ENCODE measurements around the gene MSI2. TPM values are rescaled to one million over a fixed set of nuclear protein-coding genes. Genes with fewer than 3 reads are reported as not detected.

The MSI2 gene
- total and polyA plus RNA-seq, 7 experiments from 2014 or later = 3.3 to 169 (median 125) TPM

DNA sequence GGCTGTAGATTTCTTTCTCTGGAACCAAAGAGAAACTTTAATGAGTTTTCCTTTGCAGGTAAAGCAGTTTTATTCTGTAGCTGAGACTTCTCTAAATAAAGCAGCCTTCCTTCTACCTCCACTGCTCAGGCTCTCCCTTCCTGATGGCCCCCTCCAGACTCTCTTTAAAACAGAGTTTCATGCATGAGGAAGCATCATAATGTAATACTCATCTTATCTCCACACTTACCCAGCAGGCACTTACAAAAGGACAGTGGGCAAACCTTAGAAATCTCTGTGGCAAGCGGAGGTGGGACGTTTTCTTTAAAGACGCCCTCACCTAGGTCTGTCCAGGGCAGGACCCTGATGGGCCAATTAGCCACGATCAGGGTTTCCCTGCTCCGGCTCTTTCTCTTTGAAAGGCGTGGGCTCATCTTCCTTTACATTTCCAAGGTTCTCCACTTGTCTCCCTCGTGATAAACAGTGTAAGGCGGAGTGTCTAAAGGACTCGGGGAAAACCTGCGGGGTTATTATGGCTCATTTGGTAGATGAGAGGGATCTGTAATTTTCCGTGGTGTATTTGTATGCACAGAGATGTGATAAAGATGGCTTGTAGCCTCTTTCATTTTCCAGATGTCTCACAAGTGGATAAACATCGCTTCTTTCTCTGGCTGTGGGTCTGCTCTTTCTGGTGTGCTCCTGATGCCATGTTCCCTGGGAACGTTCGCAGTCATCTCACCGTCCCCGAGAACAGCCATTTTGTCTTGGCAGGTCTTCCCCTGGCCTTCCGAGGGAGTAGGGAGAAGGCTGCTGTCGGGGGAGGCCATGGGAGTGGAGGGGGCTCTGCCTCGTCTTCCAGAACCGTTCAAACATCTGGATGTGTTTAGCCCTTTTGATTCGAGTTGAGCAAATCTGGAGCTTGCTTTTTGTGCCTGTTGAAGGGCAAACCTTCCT, 249.8 kb downstream of the MSI2 start:
- POLR2A ChIA-PET = interaction anchor here (0.7 kb wide), 1 partner anchor 221 kb away, joined by 3 read pairs; no protein-coding TSS in a partner anchor
- H3K36me3 Mint-ChIP-seq = peaks cover 0 to 12% (median 4%) of the 10 kb centered on the region in 5 donors
- Histone ChIP-seq H3K4me1 (ENCODE audit: control insufficient read depth in 2 of 2, insufficient read depth in 2 of 2, low read length in 2 of 2) (no peaks in the 10 kb centered on the region), H3K4me3 (ENCODE audit: low read length) (no peak overlapping the region), H3K27me3 (ENCODE audit: control insufficient read depth in 2 of 2, insufficient read depth in 2 of 2, low read length in 2 of 2) (no peaks in the 10 kb centered on the region), H3K36me3 (ENCODE audit: control insufficient read depth in 2 of 3, insufficient read depth in 3 of 3, low read length in 3 of 3) (no peaks in the 10 kb centered on the region), H3K9me3 (ENCODE audit: control insufficient read depth in 2 of 3, low read length in 3 of 3) (no peaks in the 10 kb centered on the region), H3K27ac (ENCODE audit: low read depth, low read length) (no peak overlapping the region)
- intact Hi-C loops (cut with micrococcal nuclease) = no loop called here
- H3K27ac Mint-ChIP-seq = no peak overlapping the region
- CTCF ChIA-PET = no interaction called here
- ATAC-seq (no peak), DNase-seq (no peak)
- no peaks in the 10 kb centered on the region for H3K9me3 Mint-ChIP-seq
- peaks cover 2 to 34% (median 19%) of the 10 kb centered on the region in 7 donors for H3K4me1 Mint-ChIP-seq
- no peaks in the 10 kb centered on the region for H3K27me3 Mint-ChIP-seq
- H3K4me3 Mint-ChIP-seq = no peak overlapping the region

DNA sequence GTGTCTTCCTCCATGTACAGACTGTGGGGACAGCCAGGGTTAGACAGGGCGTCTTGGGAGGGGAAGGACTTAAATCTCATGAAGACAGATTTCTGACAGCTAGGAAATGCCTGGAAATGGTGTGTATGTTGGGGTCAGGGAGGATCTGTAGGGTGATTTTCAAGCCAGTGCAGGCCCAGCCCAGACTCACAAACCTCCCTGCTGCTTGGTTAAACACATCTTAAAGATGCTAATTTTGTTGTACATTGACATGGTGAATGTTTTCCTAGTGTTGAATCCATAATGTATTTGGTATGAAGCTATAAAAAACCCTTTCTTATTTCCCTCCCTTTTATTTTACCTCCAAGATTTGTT, 250.4 kb downstream of the MSI2 start:
- peaks cover 0 to 13% (median 4%) of the 10 kb centered on the region in 5 donors for H3K36me3 Mint-ChIP-seq
- intact Hi-C loops (cut with micrococcal nuclease) = no loop called here
- Histone ChIP-seq H3K27ac (ENCODE audit: low read depth, low read length) (no peak overlapping the region), H3K9me3 (ENCODE audit: control insufficient read depth in 2 of 3, low read length in 3 of 3) (no peaks in the 10 kb centered on the region), H3K4me3 (ENCODE audit: low read length) (no peak overlapping the region), H3K36me3 (ENCODE audit: control insufficient read depth in 2 of 3, insufficient read depth in 3 of 3, low read length in 3 of 3) (no peaks in the 10 kb centered on the region), H3K27me3 (ENCODE audit: control insufficient read depth in 2 of 2, insufficient read depth in 2 of 2, low read length in 2 of 2) (no peaks in the 10 kb centered on the region), H3K4me1 (ENCODE audit: control insufficient read depth in 2 of 2, insufficient read depth in 2 of 2, low read length in 2 of 2) (no peaks in the 10 kb centered on the region)
- no peaks in the 10 kb centered on the region for H3K27me3 Mint-ChIP-seq
- ChIA-PET CTCF (no interaction called here), POLR2A (interaction anchor here (0.7 kb wide), 1 partner anchor 222 kb away, joined by 3 read pairs; no protein-coding TSS in a partner anchor)
- peaks cover 2 to 28% (median 21%) of the 10 kb centered on the region in 7 donors for H3K4me1 Mint-ChIP-seq
- no peaks in the 10 kb centered on the region for H3K9me3 Mint-ChIP-seq
- no peak overlapping the region for H3K4me3 Mint-ChIP-seq
- no peak overlapping the region for H3K27ac Mint-ChIP-seq
- DNase-seq = no peak
- ATAC-seq = no peak

GRCh38 chr17:57507828-57508227, 251.5 kb downstream of the MSI2 start:
- ChIA-PET POLR2A (no interaction called here), CTCF (no interaction called here)
- peaks cover 0 to 16% (median 4%) of the 10 kb centered on the region in 5 donors for H3K36me3 Mint-ChIP-seq
- H3K9me3 Mint-ChIP-seq = no peaks in the 10 kb centered on the region
- Histone ChIP-seq H3K36me3 (ENCODE audit: control insufficient read depth in 2 of 3, insufficient read depth in 3 of 3, low read length in 3 of 3) (no peaks in the 10 kb centered on the region), H3K27me3 (ENCODE audit: control insufficient read depth in 2 of 2, insufficient read depth in 2 of 2, low read length in 2 of 2) (no peaks in the 10 kb centered on the region), H3K4me1 (ENCODE audit: control insufficient read depth in 2 of 2, insufficient read depth in 2 of 2, low read length in 2 of 2) (no peaks in the 10 kb centered on the region), H3K27ac (ENCODE audit: low read depth, low read length) (no peak overlapping the region), H3K4me3 (ENCODE audit: low read length) (no peak overlapping the region), H3K9me3 (ENCODE audit: control insufficient read depth in 2 of 3, low read length in 3 of 3) (no peaks in the 10 kb centered on the region)
- H3K27me3 Mint-ChIP-seq = no peaks in the 10 kb centered on the region
- no peak overlapping the region for H3K27ac Mint-ChIP-seq
- intact Hi-C loops (cut with micrococcal nuclease) = no loop called here
- no peak for ATAC-seq
- no peak for DNase-seq
- peaks cover 2 to 33% (median 23%) of the 10 kb centered on the region in 7 donors for H3K4me1 Mint-ChIP-seq
- no peak overlapping the region for H3K4me3 Mint-ChIP-seq

DNA sequence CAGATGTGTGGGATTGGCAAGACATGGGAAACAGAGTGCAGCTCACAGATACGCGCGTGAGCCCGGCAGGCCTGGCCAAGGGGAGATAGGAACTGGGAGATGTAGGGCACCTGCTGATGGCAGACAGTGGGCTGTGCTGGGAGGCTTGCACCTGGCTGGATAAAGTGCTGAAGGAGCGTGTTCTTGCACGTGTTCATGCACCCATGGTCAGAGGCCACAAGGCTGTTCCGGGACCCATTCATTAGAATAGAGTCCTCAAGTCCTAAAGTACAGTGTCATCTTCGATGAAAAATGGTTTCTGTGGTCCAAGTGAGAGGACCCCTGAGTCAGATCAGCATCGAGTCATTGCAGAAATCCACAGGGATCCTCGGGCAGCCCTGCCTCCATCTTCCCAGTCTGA, 252.3 kb downstream of the MSI2 start:
- H3K36me3 ChIP-seq (ENCODE audit: control insufficient read depth in 2 of 3, insufficient read depth in 3 of 3, low read length in 3 of 3) = no peaks in the 10 kb centered on the region
- H3K4me1 ChIP-seq (ENCODE audit: control insufficient read depth in 2 of 2, insufficient read depth in 2 of 2, low read length in 2 of 2) = no peaks in the 10 kb centered on the region
- no peaks in the 10 kb centered on the region for H3K9me3 Mint-ChIP-seq
- peak overlapping the region in 1 of 9 donors; percentile 16 for H3K27ac Mint-ChIP-seq
- no peak overlapping the region for H3K4me3 Mint-ChIP-seq
- intact Hi-C loops (cut with micrococcal nuclease) = no loop called here
- no peaks in the 10 kb centered on the region for H3K27me3 Mint-ChIP-seq
- ChIA-PET POLR2A (no interaction called here), CTCF (no interaction called here)
- no peaks in the 10 kb centered on the region for H3K9me3 ChIP-seq (ENCODE audit: control insufficient read depth in 2 of 3, low read length in 3 of 3)
- H3K4me1 Mint-ChIP-seq = peaks cover 0 to 25% (median 21%) of the 10 kb centered on the region in 7 donors
- DNase-seq (no peak), ATAC-seq (no peak)
- H3K4me3 ChIP-seq (ENCODE audit: low read length) = no peak overlapping the region
- H3K36me3 Mint-ChIP-seq = peaks cover 0 to 15% (median 7%) of the 10 kb centered on the region in 5 donors
- H3K27ac ChIP-seq (ENCODE audit: low read depth, low read length) = no peak overlapping the region
- H3K27me3 ChIP-seq (ENCODE audit: control insufficient read depth in 2 of 2, insufficient read depth in 2 of 2, low read length in 2 of 2) = no peaks in the 10 kb centered on the region

DNA sequence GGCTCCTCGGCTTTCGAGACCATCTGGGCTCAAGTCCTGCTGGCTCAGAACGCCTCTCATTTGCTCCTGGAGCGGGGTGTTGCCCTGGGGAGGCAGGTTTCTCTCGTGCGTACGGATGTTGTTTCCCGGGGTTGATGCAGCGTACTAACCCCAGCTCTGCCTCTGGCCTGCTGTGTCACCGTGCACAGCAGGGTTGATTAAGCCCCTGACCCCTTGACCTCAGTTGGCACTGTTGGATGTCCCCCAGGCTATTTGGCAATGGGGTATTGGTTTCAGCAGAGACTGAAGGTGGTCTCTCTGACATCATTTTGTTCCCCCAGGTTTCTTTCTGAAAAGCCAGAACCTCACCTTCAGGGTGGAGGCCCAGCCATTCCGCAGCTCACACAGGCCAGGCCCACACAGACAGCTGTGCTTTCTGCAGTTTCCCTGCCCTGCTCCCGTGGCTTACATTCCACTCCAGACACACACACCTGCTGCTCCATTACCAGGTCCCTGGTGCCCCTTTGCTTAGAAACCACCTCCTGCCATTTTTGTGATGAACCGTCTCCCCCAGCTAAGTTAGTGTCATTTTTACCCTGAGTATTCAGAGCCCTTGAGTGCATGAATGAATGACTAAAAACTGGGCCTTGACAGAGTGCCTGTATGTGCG, 255.3 kb downstream of the MSI2 start:
- Histone ChIP-seq H3K27me3 (ENCODE audit: control insufficient read depth in 2 of 2, insufficient read depth in 2 of 2, low read length in 2 of 2) (no peaks in the 10 kb centered on the region), H3K4me1 (ENCODE audit: control insufficient read depth in 2 of 2, insufficient read depth in 2 of 2, low read length in 2 of 2) (no peaks in the 10 kb centered on the region), H3K27ac (ENCODE audit: low read depth, low read length) (no peak overlapping the region), H3K9me3 (ENCODE audit: control insufficient read depth in 2 of 3, low read length in 3 of 3) (no peaks in the 10 kb centered on the region), H3K4me3 (ENCODE audit: low read length) (no peak overlapping the region), H3K36me3 (ENCODE audit: control insufficient read depth in 2 of 3, insufficient read depth in 3 of 3, low read length in 3 of 3) (no peaks in the 10 kb centered on the region)
- ChIA-PET CTCF (no interaction called here), POLR2A (no interaction called here)
- ATAC-seq (no peak), DNase-seq (no peak)
- Mint-ChIP-seq H3K4me3 (no peak overlapping the region), H3K27me3 (no peaks in the 10 kb centered on the region), H3K27ac (peak overlapping the region in 1 of 9 donors; percentile 56), H3K4me1 (peaks cover 6 to 22% (median 20%) of the 10 kb centered on the region in 7 donors), H3K36me3 (peaks cover 0 to 19% (median 8%) of the 10 kb centered on the region in 5 donors), H3K9me3 (no peaks in the 10 kb centered on the region)
- intact Hi-C loops (cut with micrococcal nuclease) = no loop called here

DNA sequence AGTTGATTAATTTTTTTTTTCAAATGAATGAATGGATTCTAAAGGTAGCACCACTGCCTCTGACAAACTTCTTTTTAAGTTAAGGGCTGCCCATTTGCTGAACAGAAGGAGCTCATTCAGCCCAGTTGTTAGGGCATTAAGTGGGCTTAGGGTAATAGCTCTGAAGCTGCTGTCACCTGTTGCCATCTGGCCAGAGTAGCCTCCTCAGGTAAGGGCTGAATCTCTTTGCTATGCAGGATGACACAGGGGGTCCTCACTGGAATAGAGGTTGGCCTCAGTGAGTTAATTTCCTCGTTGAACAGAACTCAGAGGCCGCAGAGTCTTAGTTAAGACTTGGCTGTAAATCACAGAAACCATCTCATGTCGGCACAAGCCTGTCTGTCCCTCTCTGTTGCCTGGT, 255.9 kb downstream of the MSI2 start:
- DNase-seq (no peak), ATAC-seq (no peak)
- intact Hi-C loops (cut with micrococcal nuclease) = no loop called here
- POLR2A ChIA-PET = no interaction called here
- Mint-ChIP-seq H3K27ac (no peak overlapping the region), H3K4me1 (peaks cover 10 to 22% (median 20%) of the 10 kb centered on the region in 7 donors), H3K9me3 (no peaks in the 10 kb centered on the region), H3K27me3 (no peaks in the 10 kb centered on the region), H3K4me3 (no peak overlapping the region), H3K36me3 (peaks cover 0 to 22% (median 8%) of the 10 kb centered on the region in 5 donors)
- H3K36me3 ChIP-seq (ENCODE audit: control insufficient read depth in 2 of 3, insufficient read depth in 3 of 3, low read length in 3 of 3) = no peaks in the 10 kb centered on the region
- no peak overlapping the region for H3K4me3 ChIP-seq (ENCODE audit: low read length)
- H3K4me1 ChIP-seq (ENCODE audit: control insufficient read depth in 2 of 2, insufficient read depth in 2 of 2, low read length in 2 of 2) = no peaks in the 10 kb centered on the region
- no peaks in the 10 kb centered on the region for H3K27me3 ChIP-seq (ENCODE audit: control insufficient read depth in 2 of 2, insufficient read depth in 2 of 2, low read length in 2 of 2)
- no peak overlapping the region for H3K27ac ChIP-seq (ENCODE audit: low read depth, low read length)
- H3K9me3 ChIP-seq (ENCODE audit: control insufficient read depth in 2 of 3, low read length in 3 of 3) = no peaks in the 10 kb centered on the region
- CTCF ChIA-PET = no interaction called here

All from naive thymus-derived CD4-positive, alpha-beta T cell (primary cell).